ENCODE results near the gene ZNF823.

Gene ZNF823

GRCh38 chr19:11769995-11770394 lies 31.2 kb upstream of the ZNF823 start:
- TF ChIP-seq ZNF521 (tag by site-specific recombination; IDR thresholded peaks at IDR 0.05) (no peak), ZNF830 (tag by site-specific recombination; IDR thresholded peaks at IDR 0.05; ENCODE audit: low read depth) (no peak), ZBTB6 (tag by site-specific recombination; IDR thresholded peaks at IDR 0.05) (no peak), ZNF664 (tag by site-specific recombination; IDR thresholded peaks at IDR 0.05) (no peak), SETDB1 (IDR thresholded peaks at IDR 0.05; ENCODE audit: insufficient read length, low read length) (peak; percentile 23)
- no peak overlapping the region for H3K4me3 ChIP-seq (ENCODE audit: low read depth, low read length)
- CTCF ChIA-PET, result no interaction called here
- H3K9me3 ChIP-seq (ENCODE audit: control insufficient read depth, insufficient read depth, low read depth, low read length), result no peaks in the 10 kb centered on the region
- peaks cover 0 to 2% of the 10 kb centered on the region in 2 experiments; a peak in 1 of 3 replicates for H3K36me3 ChIP-seq (ENCODE audit: control insufficient read depth in 2 of 2, insufficient read depth in 1 of 2, low read length in 2 of 2)
- POLR2A ChIA-PET, result no interaction called here
- no peaks in the 10 kb centered on the region for H3K4me1 ChIP-seq (ENCODE audit: control insufficient read depth, insufficient read depth, low read length)
- H3K27ac ChIP-seq (ENCODE audit: extremely low read depth, low read depth, low read length), result no peak overlapping the region

GRCh38 chr19:11767633-11768133 lies 28.9 kb upstream of the ZNF823 start:
- no peaks in the 10 kb centered on the region for H3K9me3 ChIP-seq (ENCODE audit: control insufficient read depth, insufficient read depth, low read depth, low read length)
- peaks cover 0 to 2% of the 10 kb centered on the region in 2 experiments; a peak in 1 of 3 replicates for H3K36me3 ChIP-seq (ENCODE audit: control insufficient read depth in 2 of 2, insufficient read depth in 1 of 2, low read length in 2 of 2)
- no peak overlapping the region for H3K27ac ChIP-seq (ENCODE audit: extremely low read depth, low read depth, low read length)
- H3K4me3 ChIP-seq (ENCODE audit: low read depth, low read length), result peak overlapping the region; percentile 54
- no peaks in the 10 kb centered on the region for H3K4me1 ChIP-seq (ENCODE audit: control insufficient read depth, insufficient read depth, low read length)
- POLR2A ChIA-PET, result interaction anchor here (0.5 kb wide), 1 partner anchor 618 kb away, joined by 3 read pairs; no protein-coding TSS in a partner anchor
- TF ChIP-seq ZNF280D (tag by site-specific recombination; IDR thresholded peaks at IDR 0.05) (no peak), ZFHX2 (tag by site-specific recombination; conservative IDR thresholded peaks at IDR 0.05) (peak; percentile 39; the same call in 1 of the 2 replicates)
- CTCF ChIA-PET, result interaction anchor here (0.6 kb wide), 1 partner anchor 109 kb away, joined by 5 read pairs; no protein-coding TSS in a partner anchor

GRCh38 chr19:11766597-11767591 lies 28.1 kb upstream of the ZNF823 start, which contains the start of gene ZNF441:
Gene ZNF441 (plus strand): TSS chr19:11767000. CDS start chr19:11767194, 194 bp downstream.
- Histone ChIP-seq H3K36me3 (ENCODE audit: control insufficient read depth in 2 of 2, insufficient read depth in 1 of 2, low read length in 2 of 2) (peaks cover 0 to 2% of the 10 kb centered on the region in 2 experiments; a peak in 1 of 3 replicates), H3K4me1 (ENCODE audit: control insufficient read depth, insufficient read depth, low read length) (no peaks in the 10 kb centered on the region), H3K9me3 (ENCODE audit: control insufficient read depth, insufficient read depth, low read depth, low read length) (no peaks in the 10 kb centered on the region), H3K4me3 (ENCODE audit: low read depth, low read length) (peak within 1 kb of the TSS; percentile 54), H3K27ac (ENCODE audit: extremely low read depth, low read depth, low read length) (no peak within 1 kb of the TSS)
- CTCF ChIA-PET, result interaction anchor here (0.6 to 1.0 kb wide), 5 partner anchors 31 to 1100 kb away, joined by 3 to 4 read pairs (median 4); partner anchors contain the start of genes PRKCSH and ZNF491
- POLR2A ChIA-PET, result interaction anchor here (0.5 to 1.7 kb wide), 12 partner anchors 9 to 617 kb away, joined by 3 to 9 read pairs (median 4); partner anchors contain the start of gene ZNF700
- no peak for TF ChIP-seq ZNF19 (tag by site-specific recombination; IDR thresholded peaks at IDR 0.05; ENCODE audit: low read depth)
- TF ChIP-seq ZFHX2 (tag by site-specific recombination; conservative IDR thresholded peaks at IDR 0.05), result no peak
- TF ChIP-seq ZNF155 (tag by site-specific recombination; IDR thresholded peaks at IDR 0.05), result peak; percentile 19; the same call in 1 of the 2 replicates
- TF ChIP-seq ZNF416 (tag by site-specific recombination; IDR thresholded peaks at IDR 0.05), result no peak
- no peak for TF ChIP-seq BCL11A (tag by site-specific recombination; IDR thresholded peaks at IDR 0.05; ENCODE audit: low read depth)
- TF ChIP-seq ZBTB8A (tag by site-specific recombination; IDR thresholded peaks at IDR 0.05), result peak; percentile 77
- no peak for TF ChIP-seq WT1 (tag by site-specific recombination; IDR thresholded peaks at IDR 0.05)
- TF ChIP-seq ZNF394 (tag by site-specific recombination; IDR thresholded peaks at IDR 0.05; ENCODE audit: borderline replicate concordance), result no peak
- TF ChIP-seq ZNF629 (tag by site-specific recombination; IDR thresholded peaks at IDR 0.05), result no peak
- TF ChIP-seq ZNF48 (tag by site-specific recombination; IDR thresholded peaks at IDR 0.05), result no peak
- 0 out of 2 replicates have a peak, but pooled peaks have one; percentile 23 for TF ChIP-seq KLF16 (tag by site-specific recombination; IDR thresholded peaks at IDR 0.05)
- no peak for TF ChIP-seq PRDM2 (tag by site-specific recombination; IDR thresholded peaks at IDR 0.05; ENCODE audit: borderline replicate concordance)

Data from HEK293 (cell line).